A549 treated with RU486 at 1 μM for 4 hours (cell line): ENCODE results near the gene CLEC1A. TPM values are rescaled to one million over a fixed set of nuclear protein-coding genes. Genes with fewer than 3 reads are reported as not detected.

ENCODE experiments used
- total RNA-seq: library from RNA; stranded (reverse); fragments of 200-300 nt; extraction: Qiagen RNA extraction; gene quantifications from 5 replicates; pipeline ENCODE4 v1.2.3, GENCODE V29; 2022; ENCODE audit warnings: low read depth

Gene CLEC1A, protein sequence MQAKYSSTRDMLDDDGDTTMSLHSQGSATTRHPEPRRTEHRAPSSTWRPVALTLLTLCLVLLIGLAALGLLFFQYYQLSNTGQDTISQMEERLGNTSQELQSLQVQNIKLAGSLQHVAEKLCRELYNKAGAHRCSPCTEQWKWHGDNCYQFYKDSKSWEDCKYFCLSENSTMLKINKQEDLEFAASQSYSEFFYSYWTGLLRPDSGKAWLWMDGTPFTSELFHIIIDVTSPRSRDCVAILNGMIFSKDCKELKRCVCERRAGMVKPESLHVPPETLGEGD
- not detected in 5 replicates for total RNA-seq

DNA sequence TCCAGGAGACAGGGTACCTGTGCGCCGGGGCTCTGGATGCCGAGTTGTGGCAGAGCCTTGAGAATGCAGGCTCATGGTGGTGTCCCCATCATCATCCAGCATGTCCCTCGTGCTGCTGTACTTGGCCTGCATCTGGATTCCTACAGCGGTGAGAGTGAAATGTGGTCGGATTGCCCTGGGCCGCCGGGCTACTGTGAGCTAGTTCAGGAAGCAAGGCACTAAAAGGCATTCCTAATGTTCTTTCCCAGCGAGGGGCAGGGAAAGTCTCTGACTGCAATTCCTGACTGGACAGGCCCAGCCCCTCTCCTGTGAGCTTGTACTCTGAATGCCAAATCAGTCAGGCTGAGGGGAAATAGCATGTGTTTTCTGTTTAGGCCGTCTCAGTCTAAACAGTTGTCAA lies at the start of gene CLEC1A:
Gene CLEC1A (minus strand): TSS at position 195 of the 400 bp plus-strand sequence. CDS start 63 bp downstream, at position 132.

DNA sequence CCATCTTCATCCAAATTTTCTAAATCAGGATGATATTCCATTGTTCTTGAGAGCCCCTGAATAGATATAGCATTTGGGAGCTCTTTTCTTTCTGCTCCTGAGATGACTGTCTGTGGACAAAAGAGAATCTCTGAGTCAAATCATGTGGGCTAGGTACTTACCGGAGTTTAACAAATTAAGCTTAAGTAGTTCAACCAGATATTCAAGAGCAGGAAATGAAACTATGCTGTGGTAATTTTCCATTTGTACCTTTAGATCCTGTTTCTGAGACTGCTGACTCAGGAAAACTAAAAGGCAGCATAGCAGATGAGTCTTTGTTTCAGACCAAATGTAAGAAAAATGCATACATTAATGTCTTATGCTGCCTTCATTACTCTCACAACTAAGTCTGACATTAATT lies 31.3 kb upstream of the CLEC1A start, which contains the start of gene CLEC7A:
Gene CLEC7A (minus strand): TSS at position 158 of the 400 bp plus-strand sequence. CDS start 117 bp downstream, at position 41.

DNA sequence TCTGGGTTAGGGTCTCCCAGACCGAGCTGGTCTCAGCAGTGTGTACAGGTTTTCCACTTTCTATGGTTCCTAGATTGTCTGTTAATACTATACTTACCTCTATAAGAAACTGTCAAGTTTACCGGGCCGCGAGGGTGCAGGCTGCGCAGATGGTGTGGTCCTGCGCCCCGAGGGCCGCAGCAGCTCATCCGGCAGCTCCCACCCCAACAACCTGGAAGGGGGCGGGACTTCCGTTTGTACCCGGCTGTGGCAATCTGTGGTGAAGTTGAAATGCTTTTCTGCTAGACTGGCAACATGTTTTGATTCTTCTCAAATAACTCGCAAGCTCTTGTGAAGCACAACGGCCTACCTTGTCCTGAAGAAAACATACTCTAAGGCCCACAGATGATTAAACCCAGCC lies 68.3 kb downstream of the CLEC1A start, which contains the start of gene CLEC9A:
Gene CLEC9A (plus strand): TSS at position 237 of the 400 bp plus-strand sequence. CDS start 22,006 bp downstream, outside the sequence.

Other genes with a start within 250 kb of the CLEC1A start
- gene CLEC2B, start 229.6 kb downstream of the CLEC1A start, total RNA-seq: 1.4 to 2.0 TPM (median 1.7 TPM) in 5 replicates
- not detected in 5 replicates for gene KLRF2, start 217.5 kb downstream of the CLEC1A start, total RNA-seq
- gene CLEC2A, start 166.6 kb downstream of the CLEC1A start, total RNA-seq: not detected in 5 replicates
- gene CLEC12A, start 127.6 kb downstream of the CLEC1A start, total RNA-seq: not detected in 5 replicates
- not detected in 5 replicates for gene CLEC1B, start 99.9 kb downstream of the CLEC1A start, total RNA-seq
- gene CLEC12B, start 88.4 kb downstream of the CLEC1A start, total RNA-seq: not detected in 5 replicates
- gene CLEC9A, start 68.3 kb downstream of the CLEC1A start, total RNA-seq: not detected in 5 replicates
- not detected in 5 replicates for gene CLEC7A, start 31.2 kb upstream of the CLEC1A start, total RNA-seq
- gene OLR1, start 73.1 kb upstream of the CLEC1A start, total RNA-seq: 1.0 to 2.1 TPM (median 1.2 TPM) in 5 replicates
- gene TMEM52B, start 80.0 kb upstream of the CLEC1A start, total RNA-seq: 0.05 to 0.18 TPM (median 0.13 TPM) in 4 of 5 replicates, not detected in the other
- 31.2 to 48.6 TPM (median 43.5 TPM) in 5 replicates for gene GABARAPL1, start 113.9 kb upstream of the CLEC1A start, total RNA-seq
- gene KLRD1, start 208.9 kb upstream of the CLEC1A start, total RNA-seq: not detected in 5 replicates